ENCODE data around the gene TSGA10IP.

DNA sequence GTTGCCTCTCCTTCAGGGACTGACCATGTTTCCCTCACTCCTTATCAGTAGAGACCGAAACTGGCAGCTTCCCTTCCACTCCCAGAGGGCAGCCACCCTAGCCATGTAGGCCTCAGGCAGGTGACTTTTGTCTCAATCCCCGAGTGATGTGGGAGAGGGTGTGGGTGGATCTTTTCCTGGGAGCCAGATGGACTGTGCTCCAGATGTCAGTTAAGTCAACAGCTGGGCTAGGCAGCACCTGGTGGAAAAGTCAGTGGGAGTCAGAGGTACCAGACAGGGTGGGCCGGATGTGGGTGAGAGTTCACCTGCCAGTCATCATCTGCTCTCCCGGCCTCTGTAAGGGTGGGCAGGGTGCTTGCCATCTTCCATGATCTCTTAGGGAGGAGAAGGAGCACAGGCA lies 58.9 kb downstream of the TSGA10IP start:
- TF ChIP-seq CTCF (IDR thresholded peaks at IDR 0.05) (no peak), POLR2AphosphoS5 (IDR thresholded peaks at IDR 0.05) (no peak), POLR2A (IDR thresholded peaks at IDR 0.05) (no peak)

Data from breast epithelium (tissue), 3 donors.